Measurements from ENCODE around the gene RNF166.

Gene RNF166

DNA sequence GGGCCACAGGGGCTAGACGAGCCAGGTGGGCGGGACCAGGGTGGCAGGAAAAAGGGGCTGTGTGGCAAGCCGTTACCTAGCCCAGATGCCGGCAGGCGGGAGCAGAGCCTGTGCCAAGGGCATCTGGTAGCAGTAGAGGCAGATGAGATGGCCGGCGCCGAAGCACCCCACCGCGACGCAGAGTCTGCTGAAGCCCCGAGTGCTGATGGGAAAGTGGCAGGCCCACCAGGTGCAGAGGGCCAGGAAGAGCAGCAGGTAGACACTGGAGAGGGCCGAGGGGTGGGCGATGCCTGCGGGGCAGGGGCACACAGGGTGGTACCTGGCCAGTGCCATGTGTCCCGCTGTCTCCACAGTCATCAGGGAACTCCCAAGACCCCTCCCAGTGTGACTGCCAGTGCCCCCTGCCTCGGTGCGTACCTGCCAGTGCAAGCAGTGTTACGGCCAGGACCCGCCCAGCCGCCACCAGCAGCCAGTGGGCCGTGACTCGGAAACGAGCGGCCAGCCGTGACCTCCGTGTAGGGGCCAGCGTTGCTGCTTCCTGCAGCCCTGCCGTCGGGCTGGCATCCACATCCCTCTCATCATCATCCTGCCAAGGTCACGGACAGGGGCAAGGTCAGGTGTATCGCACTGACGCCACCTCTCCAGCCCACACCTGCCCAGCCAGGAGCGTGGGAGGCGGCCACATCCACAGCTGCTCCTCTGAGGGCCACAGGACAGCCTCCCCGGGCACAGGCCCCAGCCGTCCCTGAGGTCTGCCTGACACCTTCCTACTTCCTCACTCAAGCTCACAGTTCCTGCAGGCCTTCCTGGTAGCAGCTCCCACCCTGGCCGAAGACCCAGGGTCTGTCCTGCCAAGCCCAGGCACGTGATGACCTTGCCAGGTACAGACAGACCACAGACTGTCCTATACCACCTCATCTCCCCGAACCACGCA is 32.2 kb upstream of the RNF166 start:
- Histone ChIP-seq H3K9ac (ENCODE audit: low read depth, low read length) (no peak overlapping the region), H3K4me1 (ENCODE audit: insufficient read depth, low read length) (no peaks in the 10 kb centered on the region), H3K27me3 (ENCODE audit: insufficient read depth, low read length, poor library complexity) (no peaks in the 10 kb centered on the region), H2AFZ (ENCODE audit: low read depth, low read length) (no peak overlapping the region), H3K79me2 (ENCODE audit: insufficient read depth, low read length) (peaks cover 2% of the 10 kb centered on the region; the same call in 1 of the 2 replicates), H3K36me3 (ENCODE audit: insufficient read depth, low read length) (peaks cover 86% of the 10 kb centered on the region), H4K20me1 (ENCODE audit: insufficient read depth, low read length) (peaks cover 41% of the 10 kb centered on the region), H3K27ac (ENCODE audit: low read length) (no peak overlapping the region), H3K4me3 (ENCODE audit: low read depth in 1 of 2, low read length in 2 of 2) (no peak overlapping the region), H3K4me2 (ENCODE audit: insufficient read depth, low read length) (no peak overlapping the region), H3K9me3 (ENCODE audit: insufficient read depth, low read length, severe bottlenecking) (no peaks in the 10 kb centered on the region)
- no peak for TF ChIP-seq CTCF (IDR thresholded peaks at IDR 0.05; ENCODE audit: borderline replicate concordance, extremely low read depth, low read length, poor library complexity, severe bottlenecking)
- TF ChIP-seq EZH2 (IDR thresholded peaks at IDR 0.05; ENCODE audit: borderline replicate concordance, low read depth, low read length, severe bottlenecking), result no peak
- no peak for DNase-seq
- no peak for ATAC-seq (ENCODE audit: insufficient read depth, low read depth)

- no peak overlapping the region for H3K27ac ChIP-seq (ENCODE audit: low read length)
- no peak overlapping the region for H2AFZ ChIP-seq (ENCODE audit: low read depth, low read length)
- peak; percentile 78 for ATAC-seq (ENCODE audit: insufficient read depth, low read depth)
- H3K9ac ChIP-seq (ENCODE audit: low read depth, low read length), result no peak overlapping the region
- H4K20me1 ChIP-seq (ENCODE audit: insufficient read depth, low read length), result peaks cover 32% of the 10 kb centered on the region
- DNase-seq, result peak; percentile 52
- H3K4me1 ChIP-seq (ENCODE audit: insufficient read depth, low read length), result no peaks in the 10 kb centered on the region
- peak; percentile 84 for TF ChIP-seq CTCF (IDR thresholded peaks at IDR 0.05; ENCODE audit: borderline replicate concordance, extremely low read depth, low read length, poor library complexity, severe bottlenecking)
- no peak for TF ChIP-seq EZH2 (IDR thresholded peaks at IDR 0.05; ENCODE audit: borderline replicate concordance, low read depth, low read length, severe bottlenecking)
- no peak overlapping the region for H3K4me2 ChIP-seq (ENCODE audit: insufficient read depth, low read length)
- peaks cover 86% of the 10 kb centered on the region for H3K36me3 ChIP-seq (ENCODE audit: insufficient read depth, low read length)
- no peaks in the 10 kb centered on the region; the same call in 1 of the 2 replicates for H3K79me2 ChIP-seq (ENCODE audit: insufficient read depth, low read length)
- H3K9me3 ChIP-seq (ENCODE audit: insufficient read depth, low read length, severe bottlenecking), result no peaks in the 10 kb centered on the region
- H3K27me3 ChIP-seq (ENCODE audit: insufficient read depth, low read length, poor library complexity), result no peaks in the 10 kb centered on the region
- no peak overlapping the region for H3K4me3 ChIP-seq (ENCODE audit: low read depth in 1 of 2, low read length in 2 of 2)
Observed at GRCh38 chr16:88737298-88738150, 31.3 kb upstream of the RNF166 start.

GRCh38 chr16:88736496-88736895 is 30.3 kb upstream of the RNF166 start:
- Histone ChIP-seq H3K27me3 (ENCODE audit: insufficient read depth, low read length, poor library complexity) (no peaks in the 10 kb centered on the region), H2AFZ (ENCODE audit: low read depth, low read length) (no peak overlapping the region), H3K4me2 (ENCODE audit: insufficient read depth, low read length) (no peak overlapping the region), H3K9me3 (ENCODE audit: insufficient read depth, low read length, severe bottlenecking) (no peaks in the 10 kb centered on the region), H3K4me3 (ENCODE audit: low read depth in 1 of 2, low read length in 2 of 2) (no peak overlapping the region), H3K4me1 (ENCODE audit: insufficient read depth, low read length) (no peaks in the 10 kb centered on the region), H3K9ac (ENCODE audit: low read depth, low read length) (no peak overlapping the region), H3K27ac (ENCODE audit: low read length) (no peak overlapping the region), H3K79me2 (ENCODE audit: insufficient read depth, low read length) (no peaks in the 10 kb centered on the region; the same call in 1 of the 2 replicates), H4K20me1 (ENCODE audit: insufficient read depth, low read length) (peaks cover 27% of the 10 kb centered on the region), H3K36me3 (ENCODE audit: insufficient read depth, low read length) (peaks cover 87% of the 10 kb centered on the region)
- ATAC-seq (ENCODE audit: insufficient read depth, low read depth), result no peak
- no peak for DNase-seq
- TF ChIP-seq EZH2 (IDR thresholded peaks at IDR 0.05; ENCODE audit: borderline replicate concordance, low read depth, low read length, severe bottlenecking), result no peak

Measured in DND-41 (cell line).